Stimulated activated CD4-positive, alpha-beta T cell treated with anti-CD3 and anti-CD28 coated beads, Interleukin-12 subunit alpha, Interleukin-12 subunit beta, amount 100 ng/mL, for 24 hours (primary cell): ENCODE measurements around the gene PSD4.

Source experiments
- DNase-seq, 2 experiments: peaks; one replicate each; pipeline ENCODE4 v3.0.0-alpha.2; 2020; ENCODE audit warnings: low read depth in 2 of 2

The PSD4 gene

GRCh38 chr2:113238871-113239839 is 65.4 kb downstream of the PSD4 start:
- no peak for DNase-seq

GRCh38 chr2:113240150-113240914 is 66.6 kb downstream of the PSD4 start:
- DNase-seq = no peak

DNA sequence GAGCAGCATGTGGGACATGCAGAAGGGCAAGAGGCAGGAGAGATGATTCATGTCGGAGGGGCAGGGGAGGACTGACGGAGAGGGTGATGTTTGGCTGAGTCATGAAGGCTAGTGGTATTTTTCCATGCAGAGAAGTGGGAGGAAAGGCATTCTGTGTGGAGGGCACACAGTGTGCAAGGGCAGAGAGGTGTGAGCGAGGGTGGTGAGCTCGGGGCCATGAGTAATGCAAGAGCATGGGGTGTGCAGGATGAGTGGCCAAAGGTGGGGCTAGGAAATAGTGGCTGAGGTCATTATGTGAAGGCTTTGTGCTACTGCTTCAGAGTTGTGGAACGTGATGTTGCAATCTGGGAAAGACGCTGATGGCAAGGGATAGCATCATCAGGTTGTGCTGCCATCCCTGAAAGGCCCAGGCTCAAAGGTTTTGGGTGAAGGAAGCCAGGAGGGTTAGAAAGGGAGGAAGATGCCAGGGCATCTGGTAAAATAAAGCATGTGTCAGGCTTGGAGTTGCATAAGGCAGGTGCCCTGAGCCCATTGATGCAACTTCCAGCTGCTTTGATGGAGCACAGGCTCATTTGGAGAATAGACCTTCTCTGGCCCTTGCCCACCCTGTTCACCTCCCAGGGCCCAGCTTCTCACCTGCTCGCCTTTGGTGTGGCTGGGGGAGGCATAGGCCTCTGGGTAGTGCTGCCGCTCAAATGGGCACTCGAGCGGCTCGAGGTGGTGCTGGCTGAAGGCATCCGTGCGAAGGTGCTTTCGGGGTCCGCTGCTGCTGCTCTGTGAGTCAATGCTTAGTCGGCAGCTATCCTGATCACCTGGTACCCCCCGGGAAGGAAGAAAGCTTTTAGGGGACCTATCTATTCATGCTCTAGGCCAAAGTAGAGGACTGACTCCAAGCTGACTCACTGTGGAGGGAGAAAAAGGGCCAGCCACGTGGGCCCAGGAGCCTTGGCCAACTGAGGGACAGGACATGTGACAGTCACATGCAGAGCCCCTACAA is 67.4 kb downstream of the PSD4 start:
- DNase-seq = peak; percentile 56 to 61

DNA sequence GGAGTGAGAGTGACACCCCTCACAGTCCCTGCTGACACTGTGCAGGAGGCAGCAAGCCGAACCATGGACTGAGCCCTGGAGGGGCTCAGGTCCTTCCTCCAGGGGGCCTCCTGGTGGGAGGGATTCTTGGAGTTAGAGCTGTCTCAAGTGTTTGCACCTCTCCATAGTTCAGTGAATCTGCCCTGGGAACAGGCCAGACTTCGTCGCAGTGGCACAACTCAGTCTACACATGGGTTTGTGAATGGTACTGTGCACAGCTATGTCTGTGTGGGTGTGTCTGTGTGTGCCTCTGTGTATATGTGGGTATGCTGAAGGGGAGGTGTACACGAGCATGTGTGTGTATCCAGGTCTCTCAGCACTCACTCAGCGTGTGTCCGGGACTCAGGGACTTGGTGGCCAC is 68.6 kb downstream of the PSD4 start:
- no peak for DNase-seq

GRCh38 chr2:113245276-113245711 is 71.5 kb downstream of the PSD4 start:
- no peak for DNase-seq

GRCh38 chr2:113246606-113247005 is 72.8 kb downstream of the PSD4 start:
- no peak for DNase-seq

DNA sequence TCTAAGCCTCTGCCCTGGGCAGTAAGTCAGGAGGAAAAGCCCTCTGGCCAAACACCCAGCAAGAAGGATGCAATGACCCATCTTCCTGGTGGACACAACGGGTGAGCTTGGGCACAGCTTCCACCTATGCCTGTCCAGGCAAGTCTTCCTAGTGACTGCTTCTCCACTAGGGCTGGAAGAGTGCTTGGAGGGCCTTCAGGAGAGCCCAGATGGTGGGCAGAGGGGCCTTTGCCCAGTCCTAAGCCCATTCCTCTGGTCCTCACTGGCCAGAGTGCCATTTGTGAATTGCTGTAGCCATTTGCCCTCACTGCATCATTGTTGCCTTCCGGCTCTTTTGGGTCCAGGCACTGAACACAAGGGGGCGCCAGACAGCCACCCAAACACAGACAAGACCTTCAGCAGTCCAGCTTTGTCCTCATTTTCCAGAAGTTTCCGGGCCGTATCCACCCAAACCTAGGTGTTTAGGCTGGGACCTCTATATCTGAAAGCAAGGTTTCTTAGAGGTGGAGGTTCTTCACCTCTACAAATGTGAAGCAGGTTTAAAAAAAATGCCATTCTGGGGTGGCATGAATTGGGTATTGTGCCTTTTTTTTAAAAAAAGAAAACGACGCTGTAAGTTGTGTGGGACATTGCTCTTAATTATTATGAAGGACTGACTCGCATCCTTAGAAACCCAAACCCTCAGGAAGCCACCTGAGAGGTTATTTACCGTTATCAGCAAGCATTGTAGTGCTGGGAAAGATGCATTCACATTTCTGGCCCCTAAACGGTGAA is 75.4 kb downstream of the PSD4 start:
- peak; percentile 44 to 70 for DNase-seq

GRCh38 chr2:113251118-113251517 is 77.3 kb downstream of the PSD4 start:
- no peak for DNase-seq

DNA sequence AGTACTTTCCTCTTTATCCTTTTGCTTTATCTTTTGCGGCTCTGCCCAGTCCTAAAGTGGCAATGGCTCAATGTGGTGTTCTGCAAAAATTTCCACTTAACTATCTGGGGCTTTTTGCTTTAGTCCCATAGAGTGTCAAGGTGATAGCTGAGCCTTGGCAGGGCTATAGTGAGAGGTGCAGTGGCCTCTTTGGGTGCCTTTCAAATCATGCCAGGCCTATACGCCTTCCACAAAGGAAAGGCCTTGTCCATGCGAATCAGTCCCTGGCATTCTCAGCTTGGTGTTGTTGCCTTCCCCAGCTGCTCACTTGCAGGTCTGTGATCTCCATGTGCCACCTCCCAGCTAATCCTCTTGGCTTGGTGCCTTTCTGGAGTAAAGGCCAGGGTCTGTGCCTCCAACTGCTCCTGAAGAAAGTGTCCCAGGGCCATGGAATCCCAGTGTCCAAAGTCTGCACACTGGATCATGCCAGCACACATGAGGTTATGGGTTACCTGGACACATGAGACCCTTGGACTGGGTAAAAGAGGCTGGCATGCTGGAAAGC is 78.3 kb downstream of the PSD4 start:
- no peak for DNase-seq

GRCh38 chr2:113253453-113253852 is 79.7 kb downstream of the PSD4 start:
- no peak for DNase-seq

DNA sequence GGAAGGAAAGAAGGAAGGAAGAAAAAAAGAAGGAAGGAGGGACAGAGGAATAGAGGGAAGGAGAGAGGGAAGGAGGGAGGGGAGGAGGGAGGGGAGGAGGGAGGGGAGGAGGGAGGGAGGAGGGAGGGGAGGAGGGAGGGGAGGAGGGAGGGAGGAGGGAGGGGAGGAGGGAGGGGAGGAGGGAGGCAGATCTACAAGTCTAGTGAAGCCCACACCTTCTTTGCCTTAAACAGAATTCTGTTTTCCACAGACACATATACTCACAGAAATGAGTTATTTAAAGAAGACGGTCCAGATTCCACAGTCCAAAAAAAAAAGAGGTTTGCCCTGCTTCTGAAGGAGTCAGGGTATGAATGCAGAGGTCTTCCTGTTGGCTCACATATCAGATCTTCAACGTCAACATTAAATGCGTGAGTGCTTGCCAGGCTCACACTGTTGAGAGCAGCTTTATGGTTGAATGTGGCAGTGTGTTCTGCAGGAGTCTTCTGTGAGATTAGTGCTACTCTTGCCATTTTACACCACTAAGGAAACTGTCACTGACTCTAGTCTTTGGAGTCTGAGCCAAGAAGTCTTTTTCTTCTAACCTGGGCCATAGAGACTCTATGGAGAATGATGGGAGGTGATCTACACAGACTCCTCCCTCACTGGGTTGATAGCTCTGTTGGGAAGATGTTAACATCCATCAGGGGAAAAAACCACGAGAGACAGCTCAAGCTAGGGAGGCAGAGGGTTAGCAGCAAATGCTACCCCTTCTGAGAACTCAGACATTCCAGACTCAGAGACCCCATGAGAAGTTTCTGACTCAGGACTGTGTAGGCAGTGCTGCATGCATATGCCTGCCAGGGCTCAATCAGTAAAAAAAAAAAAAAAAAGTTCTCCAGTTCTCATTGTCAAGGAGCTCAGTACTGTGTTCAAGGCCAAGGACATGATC is 81.6 kb downstream of the PSD4 start:
- DNase-seq = no peak

DNA sequence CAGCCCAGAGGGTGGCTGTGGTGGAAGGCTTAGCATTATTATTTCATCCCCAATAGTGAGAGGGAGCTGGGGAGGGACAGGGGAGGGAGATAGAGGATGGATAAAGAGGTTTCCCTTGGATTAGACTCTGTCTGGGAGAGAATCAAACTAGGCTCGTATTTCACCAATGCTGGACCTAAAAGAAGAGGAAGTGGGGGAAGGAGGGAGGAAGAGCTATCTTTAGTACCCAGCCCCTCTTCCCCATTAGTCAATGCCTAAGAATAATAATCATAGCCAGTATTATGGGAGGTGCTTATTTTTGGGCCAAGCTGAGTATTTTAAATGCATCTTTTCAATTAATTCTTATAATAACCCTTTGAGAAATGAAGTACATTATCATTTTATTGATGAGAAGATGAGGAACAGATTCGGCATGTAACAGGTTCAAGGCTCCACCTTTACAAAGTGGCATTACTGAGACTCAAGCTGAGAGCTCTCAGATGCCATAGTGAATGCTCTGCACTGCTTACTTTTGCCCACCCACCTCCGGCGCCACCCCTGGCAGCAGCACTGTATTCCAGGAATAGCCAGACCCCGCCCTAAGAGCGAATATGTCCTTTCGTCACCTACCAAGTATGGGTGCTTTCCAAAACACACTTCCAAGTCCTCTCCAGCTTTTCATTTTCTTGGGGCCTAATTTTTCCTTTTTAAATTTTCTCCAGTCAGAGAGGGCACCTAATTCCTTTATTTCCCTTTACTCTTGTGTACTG is 83.9 kb downstream of the PSD4 start:
- no peak for DNase-seq

GRCh38 chr2:113258471-113259147 is 84.8 kb downstream of the PSD4 start:
- DNase-seq = no peak
